Left lung (tissue), 10 donors: ENCODE results near the gene LYRM2. TPM values are rescaled to one million over a fixed set of nuclear protein-coding genes. Genes with fewer than 3 reads are reported as not detected.

Experiments
- ATAC-seq: fragments of 200-7000 bp; cut with Tn5 transposase; one replicate; pipeline ENCODE4 v1.9.1; 2020; ENCODE audit warnings: moderate library complexity
- DNase-seq, 4 donors: peaks; one replicate each; pipeline ENCODE4 v3.0.0-alpha.2; 2013 to 2020
- H3K27ac ChIP-seq, 2 donors: fragments of 200-600 bp; sonication (generic) in 1 of 2; one replicate each; pipeline versions ENCODE4 v1.5.0 to v1.8.0; 2020 to 2021
- H3K27me3 ChIP-seq, 2 donors: fragments of 200-600 bp; sonication (generic) in 1 of 2; one replicate each; pipeline versions ENCODE4 v1.5.0 to v1.8.0; 2020 to 2021
- H3K36me3 ChIP-seq, 2 donors: fragments of 200-600 bp; sonication (generic) in 1 of 2; one replicate each; pipeline versions ENCODE4 v1.5.0 to v1.8.0; 2020 to 2021
- H3K4me1 ChIP-seq, 2 donors: fragments of 200-600 bp; one replicate each; pipeline ENCODE4 v1.8.0; 2021
- H3K4me3 ChIP-seq, 2 donors: fragments of 200-600 bp; sonication (generic) in 1 of 2; one replicate each; pipeline versions ENCODE4 v1.5.0 to v1.8.0; 2020 to 2021; ENCODE audit warnings: mild to moderate bottlenecking in 1 of 2
- H3K9me3 ChIP-seq, 2 donors: fragments of 200-600 bp; sonication (generic) in 1 of 2; one replicate each; pipeline versions ENCODE4 v1.5.0 to v1.8.0; 2020 to 2021
- intact Hi-C, 2 donors: fragments of 100-400 bp; cut with DNase I; formaldehyde crosslinking; loops; one replicate each; pipeline versions ENCODE4 v1.11.2 to v1.14.2; 2022
- polyA plus RNA-seq, 6 donors: library from polyadenylated mRNA; unstranded; fragments of 120-200 nt; gene quantifications; one replicate each; pipeline ENCODE4 v1.2.1, GENCODE V29; 2013; ENCODE audit not compliant: insufficient read length in 6 of 6
- total RNA-seq, 2 donors: library from RNA; stranded (reverse); fragmentation: NEBNext Ultra II Directional; extraction: Animal tissue kit (Norgen Biotek cat#: 25700); gene quantifications; one replicate each; pipeline ENCODE4 v1.2.1, GENCODE V29; 2021
- TF ChIP-seq, protein P1 (sequence below), 2 donors: fragments of 200-600 bp; sonication (generic) in 1 of 2; IDR thresholded peaks; one replicate each; pipeline versions ENCODE4 v1.5.0 to v1.8.0; 2021; ENCODE audit warnings: antibody characterized with exemption in 2 of 2
- donor health status: DM: no; HTN: yes; CAD: no.
- donor health status: DM: no; HTN: no; CAD: no.

LYRM2 gene
- total and polyA plus RNA-seq, 8 donors = 34.4 to 46.4 (median 41.8) TPM

DNA sequence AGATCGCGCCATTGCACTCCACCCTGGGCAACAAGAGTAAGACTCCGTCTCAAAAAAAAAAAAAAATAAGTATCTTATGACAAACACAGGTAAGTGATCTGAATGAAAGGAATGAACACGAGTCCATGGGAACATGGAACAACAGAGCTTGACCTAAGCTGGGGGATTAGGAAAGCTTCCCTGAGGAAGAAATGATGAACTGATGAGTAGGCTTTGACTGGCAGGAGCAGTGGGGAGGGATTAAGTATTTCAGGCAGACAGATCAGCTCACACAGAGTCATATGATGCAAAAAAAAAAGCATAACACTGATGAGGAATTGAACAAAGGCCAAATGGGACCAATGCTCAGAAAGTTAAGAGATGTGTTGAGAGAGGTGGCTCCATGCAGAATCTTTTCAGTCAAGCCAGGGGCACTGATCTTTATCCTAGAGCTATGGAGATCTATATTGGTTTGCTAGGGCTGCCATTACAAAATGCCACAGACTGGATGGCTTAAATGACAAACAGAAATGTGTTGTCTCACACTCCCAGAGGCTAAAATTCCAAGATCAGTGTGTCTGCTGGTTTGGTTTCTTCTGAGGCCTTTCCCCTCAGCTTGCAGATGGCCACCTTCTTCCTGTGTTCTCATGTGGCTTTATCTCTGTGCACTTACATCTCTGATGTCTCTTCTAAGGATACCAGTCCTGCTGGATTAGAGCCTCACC is 120.0 kb downstream of the LYRM2 start:
- no peaks in the 10 kb centered on the region for H3K27me3 ChIP-seq
- DNase-seq (no peak), ATAC-seq (no peak)
- H3K27ac ChIP-seq = no peak overlapping the region
- TF ChIP-seq, protein P1, sequence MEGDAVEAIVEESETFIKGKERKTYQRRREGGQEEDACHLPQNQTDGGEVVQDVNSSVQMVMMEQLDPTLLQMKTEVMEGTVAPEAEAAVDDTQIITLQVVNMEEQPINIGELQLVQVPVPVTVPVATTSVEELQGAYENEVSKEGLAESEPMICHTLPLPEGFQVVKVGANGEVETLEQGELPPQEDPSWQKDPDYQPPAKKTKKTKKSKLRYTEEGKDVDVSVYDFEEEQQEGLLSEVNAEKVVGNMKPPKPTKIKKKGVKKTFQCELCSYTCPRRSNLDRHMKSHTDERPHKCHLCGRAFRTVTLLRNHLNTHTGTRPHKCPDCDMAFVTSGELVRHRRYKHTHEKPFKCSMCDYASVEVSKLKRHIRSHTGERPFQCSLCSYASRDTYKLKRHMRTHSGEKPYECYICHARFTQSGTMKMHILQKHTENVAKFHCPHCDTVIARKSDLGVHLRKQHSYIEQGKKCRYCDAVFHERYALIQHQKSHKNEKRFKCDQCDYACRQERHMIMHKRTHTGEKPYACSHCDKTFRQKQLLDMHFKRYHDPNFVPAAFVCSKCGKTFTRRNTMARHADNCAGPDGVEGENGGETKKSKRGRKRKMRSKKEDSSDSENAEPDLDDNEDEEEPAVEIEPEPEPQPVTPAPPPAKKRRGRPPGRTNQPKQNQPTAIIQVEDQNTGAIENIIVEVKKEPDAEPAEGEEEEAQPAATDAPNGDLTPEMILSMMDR (IDR thresholded peaks at IDR 0.05) = no peak
- H3K4me3 ChIP-seq = no peak overlapping the region
- no peaks in the 10 kb centered on the region for H3K4me1 ChIP-seq
- intact Hi-C loops = no loop called here
- no peaks in the 10 kb centered on the region for H3K9me3 ChIP-seq
- no peaks in the 10 kb centered on the region for H3K36me3 ChIP-seq

Other genes with a start within 250 kb of the LYRM2 start
- gene RRAGD, start 226.5 kb downstream of the LYRM2 start, total RNA-seq = 10 to 100 TPM; 43.2 to 47.6 TPM
- gene RRAGD, start 226.5 kb downstream of the LYRM2 start, polyA plus RNA-seq = 1 to 10 TPM; 2.3 to 3.7 (median 2.7) TPM
- gene ANKRD6, start 205.6 kb downstream of the LYRM2 start, total RNA-seq = 10 to 100 TPM; 14.1 to 22.1 TPM
- gene ANKRD6, start 205.6 kb downstream of the LYRM2 start, polyA plus RNA-seq = 10 to 100 TPM; 34.6 to 50.7 (median 38.6) TPM
- gene MDN1, start 181.0 kb upstream of the LYRM2 start, total RNA-seq = 10 to 100 TPM; 24.6 to 35.0 TPM
- gene MDN1, start 181.0 kb upstream of the LYRM2 start, polyA plus RNA-seq = 10 to 100 TPM; 39.1 to 42.2 (median 40.2) TPM
- 10 to 100 TPM; 15.9 to 16.4 TPM for gene CASP8AP2, start 191.1 kb upstream of the LYRM2 start, total RNA-seq
- gene CASP8AP2, start 191.1 kb upstream of the LYRM2 start, polyA plus RNA-seq = 10 to 100 TPM; 21.7 to 30.0 (median 24.8) TPM